NCI-H128 (cell line): ENCODE data around the gene ZNF772.
"Not testable (repeated sequence)": the region's sequence is repeated elsewhere in the genome, so short reads cannot be mapped to it uniquely, and the experiment has no call there.

ENCODE experiments used
- DNase-seq: peaks from one replicate; lab custom pipeline; 2025; ENCODE audit not compliant: unreplicated experiment; lab: John Stamatoyannopoulos, UW

ZNF772 gene

DNA sequence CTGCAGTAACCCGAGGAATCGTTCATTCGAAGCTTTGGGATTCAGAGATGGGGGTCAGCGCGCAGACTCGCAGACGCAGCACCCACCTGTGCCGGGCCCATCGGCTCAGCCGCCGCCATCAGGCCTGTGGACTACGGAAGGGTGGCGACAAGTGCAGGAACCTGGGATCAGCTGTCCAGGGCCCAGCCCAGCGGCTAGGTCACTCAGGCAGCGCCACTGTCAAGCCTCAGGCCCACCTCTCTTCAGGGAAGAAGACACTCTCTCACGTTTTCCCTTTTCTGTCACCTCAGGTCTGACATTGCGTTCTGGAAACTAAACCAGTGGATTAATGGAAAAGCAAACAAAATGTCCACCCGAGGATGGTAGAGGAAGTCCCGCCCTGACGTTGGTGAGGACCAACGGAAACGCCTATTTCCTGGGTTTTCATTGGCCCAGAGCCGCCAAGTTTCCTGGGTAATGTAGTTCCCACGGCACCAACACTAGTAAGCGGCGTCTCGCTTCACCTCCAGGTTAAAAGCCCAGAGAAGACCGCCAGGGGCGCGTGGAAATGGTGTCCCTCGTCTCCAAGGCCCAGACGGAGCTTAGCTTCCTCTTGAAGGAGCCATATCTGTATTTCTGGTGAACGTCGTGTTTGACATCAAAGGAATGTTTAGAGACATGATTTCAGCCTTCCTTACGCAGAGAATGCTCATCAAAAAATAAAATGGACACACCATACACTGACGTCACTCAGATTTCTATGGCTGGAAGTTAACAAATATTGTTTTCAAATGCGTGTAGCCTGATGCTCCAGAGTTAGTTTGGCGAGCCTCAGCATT lies at the start of gene ZNF772:
ZNF772 (minus strand) TSS at position 376 of the 818 bp plus-strand sequence; CDS start at position 119, 257 bp downstream.
- DNase-seq: peak; percentile 81

GRCh38 chr19:57518021-57518420 lies 40.7 kb upstream of the ZNF772 start:
- not testable (repeated sequence) for DNase-seq

DNA sequence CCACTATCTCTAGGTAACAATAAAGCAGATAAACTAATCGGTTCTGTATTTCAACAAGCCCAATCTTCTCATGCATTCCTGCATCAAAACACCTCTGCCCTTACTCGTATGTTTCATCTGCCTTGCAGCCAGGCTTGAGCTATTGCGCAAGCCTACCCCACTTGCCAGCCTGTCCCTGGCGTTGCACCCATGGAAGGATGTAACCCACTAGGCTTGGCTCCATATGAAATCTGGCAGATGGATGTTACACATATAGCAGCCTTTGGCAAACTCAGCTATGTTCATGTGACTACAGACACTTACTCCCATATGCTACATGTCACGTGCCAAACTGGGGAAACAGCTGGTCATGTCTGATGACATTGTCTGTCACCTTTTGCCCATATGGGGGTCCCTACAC lies 37.9 kb upstream of the ZNF772 start:
- no peak for DNase-seq

DNA sequence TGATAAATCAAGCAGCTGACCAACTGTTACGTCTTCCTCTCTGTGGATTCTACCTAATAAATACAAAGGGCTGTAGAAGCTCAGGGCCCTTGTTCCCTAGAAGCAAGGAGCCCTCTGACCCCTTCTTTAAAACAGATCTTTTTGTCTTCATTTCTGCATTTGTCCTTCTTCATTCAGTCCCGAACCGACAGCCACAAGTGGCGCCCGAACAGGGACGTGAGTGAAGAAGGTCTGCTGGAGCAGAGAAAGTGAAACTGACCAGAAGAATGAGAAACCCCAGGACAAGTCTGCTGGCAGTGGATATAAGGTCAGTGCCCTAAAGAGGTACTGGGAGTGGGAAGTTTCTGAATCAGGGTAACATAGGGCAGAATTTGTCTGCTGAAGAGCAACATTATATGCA lies 35.5 kb upstream of the ZNF772 start:
- no peak for DNase-seq

- no peak for DNase-seq
These were observed 34.1 kb upstream of the ZNF772 start for GRCh38 chr19:57511484-57511883.

DNA sequence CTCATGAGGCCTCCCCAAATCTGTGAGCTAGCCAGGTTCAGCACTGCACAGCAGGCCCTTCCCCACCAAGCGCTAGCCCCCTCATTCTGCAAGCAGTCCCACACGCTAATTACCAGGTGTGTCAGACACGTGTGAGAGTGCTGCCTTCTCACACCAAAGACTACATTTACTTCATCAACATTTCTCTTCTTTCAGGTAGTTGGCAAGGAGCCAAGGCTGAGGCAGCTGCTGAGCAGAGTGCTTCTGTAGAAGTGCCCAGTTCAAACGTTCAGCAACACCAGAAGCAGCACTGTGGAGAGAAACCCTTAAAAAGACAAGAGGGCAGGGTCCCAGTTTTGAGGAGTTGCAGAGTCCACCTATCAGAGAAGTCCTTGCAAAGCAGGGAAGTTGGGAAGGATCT lies 28.8 kb upstream of the ZNF772 start:
- no peak for DNase-seq

DNA sequence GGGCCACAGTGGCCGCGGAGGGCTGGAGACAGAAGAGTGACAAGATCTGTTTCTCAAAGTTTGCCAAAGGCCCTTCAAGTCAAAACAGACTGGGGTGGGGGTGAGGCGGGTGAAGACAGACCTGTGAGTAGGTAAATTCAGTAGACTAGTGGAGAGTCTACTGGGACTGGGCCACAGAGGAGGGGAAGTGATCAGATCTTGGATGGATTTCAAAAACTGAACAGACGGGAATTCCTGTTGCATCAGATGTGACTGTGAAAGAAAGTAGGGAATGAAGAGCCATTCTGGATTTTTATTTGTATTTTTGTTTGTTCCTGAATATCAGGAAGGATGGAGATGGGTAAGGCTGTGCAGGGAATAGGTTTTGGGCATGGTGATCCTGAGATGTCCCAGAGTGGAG lies 23.0 kb upstream of the ZNF772 start:
- not testable (repeated sequence) for DNase-seq

- peak; percentile 81 for DNase-seq
These were observed 22.5 kb upstream of the ZNF772 start, which contains the start of gene ZNF773 for GRCh38 chr19:57499680-57500395. ZNF773 (plus strand) TSS chr19:57499938; CDS start chr19:57500081, 143 bp downstream.

DNA sequence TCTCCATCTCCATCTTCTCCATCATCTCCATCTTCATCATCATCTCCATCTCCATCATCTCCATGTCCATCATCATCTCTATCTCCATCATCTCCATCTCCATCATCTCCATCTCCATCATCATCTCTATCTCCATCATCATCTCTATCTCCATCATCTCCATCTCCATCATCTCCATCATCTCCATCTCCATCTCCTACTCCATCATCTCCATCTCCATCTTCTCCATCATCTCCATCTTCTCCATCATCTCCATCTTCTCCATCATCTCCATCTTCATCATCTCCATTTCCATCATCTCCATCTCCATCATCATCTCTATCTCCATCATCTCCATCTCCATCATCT lies 21.9 kb upstream of the ZNF772 start:
- DNase-seq: not testable (repeated sequence)

DNA sequence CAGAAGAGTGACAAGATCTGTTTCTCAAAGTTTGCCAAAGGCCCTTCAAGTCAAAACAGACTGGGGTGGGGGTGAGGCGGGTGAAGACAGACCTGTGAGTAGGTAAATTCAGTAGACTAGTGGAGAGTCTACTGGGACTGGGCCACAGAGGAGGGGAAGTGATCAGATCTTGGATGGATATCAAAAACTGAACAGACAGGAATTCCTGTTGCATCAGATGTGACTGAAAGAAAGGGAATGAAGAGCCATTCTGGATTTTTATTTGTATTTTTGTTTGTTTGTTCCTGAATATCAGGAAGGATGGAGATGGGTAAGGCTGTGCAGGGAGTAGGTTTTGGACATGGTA lies 10.9 kb upstream of the ZNF772 start:
- not testable (repeated sequence) for DNase-seq

GRCh38 chr19:57487477-57488298 lies 10.3 kb upstream of the ZNF772 start, which contains the start of gene ZNF419:
ZNF419 (plus strand) TSS chr19:57487750; CDS start chr19:57487951, 201 bp downstream.
- DNase-seq: peak; percentile 89

DNA sequence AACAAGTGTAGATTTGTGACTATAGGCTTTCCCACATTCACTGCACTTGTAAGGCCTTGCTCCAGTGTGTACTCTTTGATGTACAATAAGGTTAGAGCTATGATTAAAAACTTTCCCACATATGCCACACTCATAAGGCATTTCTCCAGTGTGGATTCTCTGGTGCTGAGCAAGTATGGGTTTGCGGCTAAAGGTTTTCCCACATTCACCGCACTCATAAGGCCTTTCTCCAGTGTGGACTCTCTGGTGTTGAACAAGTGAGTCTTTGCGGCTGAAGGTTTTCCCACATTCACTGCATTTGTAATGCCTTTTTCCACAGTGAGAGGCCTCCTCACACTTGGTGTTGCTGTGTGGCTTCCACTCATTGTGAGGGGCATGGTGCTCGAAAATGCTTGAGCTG lies 3.7 kb downstream of the ZNF772 start:
- DNase-seq: no peak

DNA sequence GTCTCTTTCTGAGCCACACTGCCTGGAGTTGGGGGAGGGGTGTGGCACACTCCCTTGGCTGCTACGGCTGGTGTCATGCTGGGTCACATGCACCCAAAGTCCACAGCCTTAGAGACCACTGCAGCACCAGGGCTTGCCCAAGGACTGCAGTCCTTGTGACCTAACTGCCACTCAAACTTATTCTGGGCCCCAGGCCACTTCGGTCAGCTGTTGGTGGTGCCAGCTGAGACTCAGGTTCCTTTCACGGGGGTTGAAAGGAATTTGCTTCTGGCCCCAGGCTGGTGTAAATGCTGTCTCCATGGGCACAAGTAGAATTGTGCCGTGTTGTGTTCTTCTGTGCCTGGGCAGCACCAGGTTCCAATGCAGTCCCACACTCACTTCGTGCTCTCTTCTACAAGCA lies 10.9 kb downstream of the ZNF772 start:
- DNase-seq: no peak

DNA sequence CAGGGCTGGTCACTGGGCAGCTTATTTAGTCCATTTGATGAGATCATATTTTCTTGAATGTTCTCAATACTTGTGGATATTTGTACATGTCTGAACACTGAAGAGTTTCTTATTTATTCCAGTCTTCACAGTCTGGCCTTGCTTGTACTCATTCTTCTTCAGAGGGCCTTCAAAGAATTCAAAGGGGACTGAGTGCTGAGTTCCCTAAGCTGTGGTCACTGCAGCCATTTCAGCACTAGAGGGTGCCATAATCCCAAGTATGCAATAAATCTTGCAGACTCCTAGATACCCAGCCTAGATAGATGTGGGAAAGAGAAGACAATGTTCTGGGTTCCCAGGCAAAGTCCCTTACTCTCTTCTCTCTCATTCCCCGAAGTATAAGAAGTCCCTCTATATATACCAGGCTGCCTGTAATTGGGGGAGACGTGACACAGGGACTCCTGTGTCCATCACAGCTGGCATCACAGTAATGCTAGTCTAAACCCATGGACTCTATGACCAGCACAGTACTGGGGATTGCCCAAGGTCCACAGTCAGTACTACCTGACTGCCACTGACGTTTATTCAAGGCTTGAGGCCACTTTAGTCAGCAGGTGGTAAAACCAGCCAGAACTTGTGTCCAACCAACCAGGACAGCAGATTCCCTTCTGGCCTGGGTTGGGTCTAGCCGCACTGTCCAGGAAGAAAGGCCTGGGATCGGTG lies 11.5 kb downstream of the ZNF772 start:
- DNase-seq: no peak

DNA sequence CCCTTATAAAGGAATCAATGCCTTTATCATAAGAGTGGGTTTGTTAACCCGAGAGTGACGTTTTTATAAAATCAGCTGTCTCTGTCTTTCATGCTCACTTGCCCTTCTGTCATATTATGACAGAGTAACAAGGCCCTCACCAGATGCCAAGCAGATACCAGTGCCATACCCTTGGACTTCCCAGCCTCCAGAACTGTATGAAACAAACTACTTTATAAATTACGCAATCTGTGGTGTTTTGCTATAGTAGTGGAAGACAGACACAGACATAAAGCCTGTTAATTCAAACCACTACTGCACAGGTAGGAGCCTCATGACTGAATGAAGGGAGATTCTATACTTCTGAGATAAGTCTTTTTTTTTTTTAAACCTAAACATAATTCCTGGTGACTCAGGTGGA lies 25.1 kb downstream of the ZNF772 start:
- no peak for DNase-seq

DNA sequence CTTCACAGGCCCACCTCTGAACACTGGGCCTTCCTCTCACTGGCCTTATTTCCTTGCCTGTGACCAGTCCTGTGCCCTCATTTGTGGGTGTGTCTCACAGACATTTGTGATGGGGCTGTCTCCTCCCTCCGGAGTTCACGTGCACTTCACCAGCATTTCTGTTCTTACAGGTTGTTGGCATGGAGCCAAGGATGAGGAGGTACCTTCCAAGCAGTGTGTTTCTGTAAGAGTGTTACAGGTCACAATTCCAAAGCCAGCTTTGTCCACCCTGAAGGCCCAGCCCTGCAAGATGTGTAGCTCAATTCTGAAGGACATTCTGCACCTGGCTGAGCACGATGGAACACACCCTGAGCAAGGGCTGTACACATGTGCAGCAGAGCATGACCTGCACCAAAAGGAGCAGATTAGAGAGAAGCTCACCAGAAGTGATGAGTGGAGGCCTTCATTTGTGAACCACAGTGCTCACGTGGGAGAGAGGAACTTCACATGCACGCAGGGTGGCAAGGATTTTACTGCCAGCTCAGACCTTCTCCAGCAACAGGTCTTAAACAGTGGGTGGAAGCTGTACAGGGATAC lies 34.2 kb downstream of the ZNF772 start:
- DNase-seq: no peak

GRCh38 chr19:57441979-57442752 lies 35.2 kb downstream of the ZNF772 start:
- DNase-seq: no peak

- DNase-seq: no peak
These were observed 38.4 kb downstream of the ZNF772 start for GRCh38 chr19:57438925-57439324.

GRCh38 chr19:57437931-57438330 lies 39.4 kb downstream of the ZNF772 start:
- no peak for DNase-seq

- DNase-seq: no peak
These were observed 40.9 kb downstream of the ZNF772 start for GRCh38 chr19:57436417-57436816.
